Sigmoid colon (tissue), 7 donors: ENCODE results near the gene WFIKKN2. TPM values are rescaled to one million over a fixed set of nuclear protein-coding genes. Genes with fewer than 3 reads are reported as not detected.

Experiments used
- DNase-seq: peaks from one replicate; pipeline ENCODE4 v3.0.0-alpha.2; 2019
- H3K27ac ChIP-seq, 4 donors: fragments of 200-600 bp; sonication (generic); one replicate each; pipeline ENCODE4 v1.5.1; 2016 to 2019; ENCODE audit warnings: mild to moderate bottlenecking in 1 of 4
- H3K27me3 ChIP-seq, 3 donors: fragments of 200-600 bp; sonication (generic); one replicate each; pipeline ENCODE4 v1.5.1; 2019; ENCODE audit warnings: mild to moderate bottlenecking in 1 of 3
- H3K36me3 ChIP-seq, 4 donors: fragments of 200-600 bp; sonication (generic); one replicate each; pipeline ENCODE4 v1.5.1; 2016 to 2019
- H3K4me1 ChIP-seq, 4 donors: fragments of 200-600 bp; sonication (generic); one replicate each; pipeline ENCODE4 v1.5.1; 2017 to 2019
- H3K4me3 ChIP-seq, 4 donors: fragments of 200-600 bp; sonication (generic); one replicate each; pipeline ENCODE4 v1.5.1; 2017 to 2019; ENCODE audit warnings: mild to moderate bottlenecking in 2 of 4, moderate library complexity in 1 of 4
- H3K9me3 ChIP-seq, 4 donors: fragments of 200-600 bp in 3 of 4; sonication (generic) in 3 of 4; one replicate each; pipeline versions ENCODE4 v1.5.1 to v1.6.1; 2013 to 2019
- CTCF ChIP-seq, 4 experiments: fragments of 450-650 bp in 3 of 4; fragments of 200-600 bp in 1 of 4; IDR thresholded peaks; one replicate each; pipeline ENCODE4 v1.5.1; 2016 to 2019; ENCODE audit warnings: antibody characterized with exemption in 4 of 4, mild to moderate bottlenecking in 3 of 4, moderate library complexity in 2 of 4
- EP300 ChIP-seq, 4 donors: sonication (generic); formaldehyde crosslinking; IDR thresholded peaks; one replicate each; pipeline ENCODE4 v1.6.1; 2017; ENCODE audit warnings: antibody characterized with exemption in 4 of 4
- POLR2A ChIP-seq, 2 donors: fragments of 450-650 bp; IDR thresholded peaks; one replicate each; pipeline ENCODE4 v1.6.1; 2016; ENCODE audit warnings: antibody characterized with exemption in 2 of 2, mild to moderate bottlenecking in 2 of 2, moderate library complexity in 2 of 2
- POLR2AphosphoS5 ChIP-seq, 4 donors: sonication (generic); formaldehyde crosslinking; IDR thresholded peaks; one replicate each; pipeline ENCODE4 v1.6.1; 2017; ENCODE audit warnings: antibody characterized with exemption in 4 of 4
- WGBS, 2 donors: extraction: QIAGEN DNeasy Blood & Tissue Kit; methylation state at CpG; one replicate each; pipeline ENCODE4 v1.1.7; 2013; 5-methylcytosine and 5-hydroxymethylcytosine counted together
- intact Hi-C: fragments of 100-400 bp; cut with DNase I; formaldehyde crosslinking; loops from one replicate; pipeline ENCODE4 v1.15.1; 2023
- polyA plus RNA-seq, 3 donors: library from polyadenylated mRNA; stranded (reverse); fragments of 200-250 nt; gene quantifications; one replicate each; pipeline ENCODE4 v1.2.3, GENCODE V29; 2013
- total RNA-seq, 4 donors: library from RNA; depleted of rRNA; stranded (reverse); fragments of >200 nt; gene quantifications; one replicate each; pipeline ENCODE4 v1.1.0, GENCODE V29; 2016
- donor health status: healthy with polysubstance abuse.
- donor health status: Bipolar disorder and iron deficiency.
- donor health status: healthy.

Gene WFIKKN2
- total and polyA plus RNA-seq, 7 donors = under 0.01 to 1.1 (median 0.11) TPM; not detected in 1

GRCh38 chr17:50816771-50817751, 18.3 kb upstream of the WFIKKN2 start:
- WGBS, 2 donors = 22 to 29% methylated on average over 27 of the region's 27 CpGs
- no peak overlapping the region for H3K27ac ChIP-seq
- no peak for DNase-seq
- H3K27me3 ChIP-seq = no peaks in the 10 kb centered on the region
- TF ChIP-seq POLR2AphosphoS5 (IDR thresholded peaks at IDR 0.05) = no peak
- TF ChIP-seq EP300 (IDR thresholded peaks at IDR 0.05) = no peak
- TF ChIP-seq CTCF (IDR thresholded peaks at IDR 0.05) = peak; percentile 26 to 80 (median 48)
- no peak for TF ChIP-seq POLR2A (IDR thresholded peaks at IDR 0.05)
- no peaks in the 10 kb centered on the region for H3K9me3 ChIP-seq
- no peaks in the 10 kb centered on the region for H3K36me3 ChIP-seq
- intact Hi-C loops = loop anchor here (1.0 kb wide), 1 partner anchor 25 kb away; no protein-coding TSS in a partner anchor
- H3K4me1 ChIP-seq = peaks cover 0 to 11% (median 2%) of the 10 kb centered on the region in 4 donors
- H3K4me3 ChIP-seq = peak overlapping the region in 1 of 4 donors; percentile 21

- Histone ChIP-seq H3K27ac (no peak overlapping the region), H3K9me3 (no peaks in the 10 kb centered on the region), H3K36me3 (no peaks in the 10 kb centered on the region), H3K27me3 (no peaks in the 10 kb centered on the region), H3K4me3 (no peak overlapping the region), H3K4me1 (peaks cover 0 to 11% (median 2%) of the 10 kb centered on the region in 4 donors)
- TF ChIP-seq EP300 (IDR thresholded peaks at IDR 0.05) = no peak
- no peak for TF ChIP-seq POLR2AphosphoS5 (IDR thresholded peaks at IDR 0.05)
- no peak for TF ChIP-seq POLR2A (IDR thresholded peaks at IDR 0.05)
- TF ChIP-seq CTCF (IDR thresholded peaks at IDR 0.05) = no peak
- intact Hi-C loops = loop anchor here (1.0 kb wide), 1 partner anchor 24 kb away; no protein-coding TSS in a partner anchor
- no peak for DNase-seq
- 67 to 76% methylated on average over 7 of the region's 7 CpGs for WGBS, 2 donors
These were observed 17.5 kb upstream of the WFIKKN2 start for GRCh38 chr17:50817838-50818237.

- WGBS, 2 donors = 89 to 92% methylated on average over 4 of the region's 4 CpGs
- DNase-seq = no peak
- H3K4me1 ChIP-seq = peaks cover 0 to 11% (median 2%) of the 10 kb centered on the region in 4 donors
- H3K27ac ChIP-seq = no peak overlapping the region
- no peaks in the 10 kb centered on the region for H3K27me3 ChIP-seq
- no peak for TF ChIP-seq POLR2A (IDR thresholded peaks at IDR 0.05)
- TF ChIP-seq EP300 (IDR thresholded peaks at IDR 0.05) = no peak
- no peak for TF ChIP-seq CTCF (IDR thresholded peaks at IDR 0.05)
- TF ChIP-seq POLR2AphosphoS5 (IDR thresholded peaks at IDR 0.05) = no peak
- no peak overlapping the region for H3K4me3 ChIP-seq
- no peaks in the 10 kb centered on the region for H3K9me3 ChIP-seq
- intact Hi-C loops = no loop called here
- no peaks in the 10 kb centered on the region for H3K36me3 ChIP-seq
These were observed 17.1 kb upstream of the WFIKKN2 start for GRCh38 chr17:50818261-50818660.

GRCh38 chr17:50818921-50819657, 16.3 kb upstream of the WFIKKN2 start:
- TF ChIP-seq POLR2A (IDR thresholded peaks at IDR 0.05) = no peak
- H3K36me3 ChIP-seq = no peaks in the 10 kb centered on the region
- no peak overlapping the region for H3K4me3 ChIP-seq
- H3K27me3 ChIP-seq = no peaks in the 10 kb centered on the region
- H3K4me1 ChIP-seq = peaks cover 0 to 11% (median 2%) of the 10 kb centered on the region in 4 donors
- no peaks in the 10 kb centered on the region for H3K9me3 ChIP-seq
- H3K27ac ChIP-seq = no peak overlapping the region
- intact Hi-C loops = no loop called here
- 66 to 70% methylated on average over 6 of the region's 6 CpGs for WGBS, 2 donors
- no peak for DNase-seq

GRCh38 chr17:50820651-50821050, 14.7 kb upstream of the WFIKKN2 start:
- WGBS, 2 donors = 87 to 89% methylated on average over 10 of the region's 10 CpGs
- TF ChIP-seq CTCF (IDR thresholded peaks at IDR 0.05) (no peak), POLR2A (IDR thresholded peaks at IDR 0.05) (no peak), POLR2AphosphoS5 (IDR thresholded peaks at IDR 0.05) (no peak), EP300 (IDR thresholded peaks at IDR 0.05) (no peak)
- Histone ChIP-seq H3K27me3 (no peaks in the 10 kb centered on the region), H3K36me3 (no peaks in the 10 kb centered on the region), H3K4me3 (no peak overlapping the region), H3K4me1 (peaks cover 0 to 11% (median 2%) of the 10 kb centered on the region in 4 donors), H3K9me3 (no peaks in the 10 kb centered on the region), H3K27ac (no peak overlapping the region)
- DNase-seq = no peak
- intact Hi-C loops = no loop called here
